PC-9 (cell line): Measurements from ENCODE around the gene MALAT1.

Experiments used
- EZH2 ChIP-seq: fragments of 200-600 bp; sonication (generic); IDR thresholded peaks from 2 replicates; pipeline ENCODE4 v1.8.0; 2017; ENCODE audit warnings: antibody characterized with exemption, low read depth
- TF ChIP-seq, protein P1 (sequence below): fragments of 200-600 bp; sonication (generic); conservative IDR thresholded peaks from 2 replicates; pipeline ENCODE4 v1.6.1; 2017; ENCODE audit warnings: mixed run types, antibody characterized with exemption, mild to moderate bottlenecking, moderate library complexity

DNA sequence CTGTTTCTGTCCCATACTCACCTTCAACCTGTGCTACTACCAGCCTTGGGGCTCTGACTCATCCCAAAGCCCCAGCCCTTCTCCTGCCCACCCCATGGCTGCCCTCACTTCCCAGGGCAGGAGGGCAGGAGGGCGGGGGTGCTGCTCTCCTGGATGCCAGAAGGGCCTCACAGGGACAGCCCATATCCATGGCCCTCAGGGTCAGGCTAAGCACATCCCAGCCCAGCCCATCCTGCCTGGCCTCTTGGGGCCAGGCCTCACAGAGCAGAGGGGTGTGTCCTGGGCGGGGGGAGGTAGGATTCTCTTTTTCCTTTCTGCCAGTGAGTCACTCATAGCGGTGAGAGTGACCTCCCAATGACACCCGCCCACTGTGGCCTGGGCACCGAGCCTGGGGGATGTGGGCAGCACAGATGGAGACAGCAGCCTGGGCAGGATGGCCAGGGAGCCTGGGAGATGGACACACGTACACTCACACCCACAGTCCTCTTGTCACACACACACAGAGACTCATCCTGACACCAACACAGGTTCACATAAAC is 56.9 kb downstream of the MALAT1 start:
- TF ChIP-seq, protein P1, sequence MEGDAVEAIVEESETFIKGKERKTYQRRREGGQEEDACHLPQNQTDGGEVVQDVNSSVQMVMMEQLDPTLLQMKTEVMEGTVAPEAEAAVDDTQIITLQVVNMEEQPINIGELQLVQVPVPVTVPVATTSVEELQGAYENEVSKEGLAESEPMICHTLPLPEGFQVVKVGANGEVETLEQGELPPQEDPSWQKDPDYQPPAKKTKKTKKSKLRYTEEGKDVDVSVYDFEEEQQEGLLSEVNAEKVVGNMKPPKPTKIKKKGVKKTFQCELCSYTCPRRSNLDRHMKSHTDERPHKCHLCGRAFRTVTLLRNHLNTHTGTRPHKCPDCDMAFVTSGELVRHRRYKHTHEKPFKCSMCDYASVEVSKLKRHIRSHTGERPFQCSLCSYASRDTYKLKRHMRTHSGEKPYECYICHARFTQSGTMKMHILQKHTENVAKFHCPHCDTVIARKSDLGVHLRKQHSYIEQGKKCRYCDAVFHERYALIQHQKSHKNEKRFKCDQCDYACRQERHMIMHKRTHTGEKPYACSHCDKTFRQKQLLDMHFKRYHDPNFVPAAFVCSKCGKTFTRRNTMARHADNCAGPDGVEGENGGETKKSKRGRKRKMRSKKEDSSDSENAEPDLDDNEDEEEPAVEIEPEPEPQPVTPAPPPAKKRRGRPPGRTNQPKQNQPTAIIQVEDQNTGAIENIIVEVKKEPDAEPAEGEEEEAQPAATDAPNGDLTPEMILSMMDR, result no peak
- no peak for TF ChIP-seq EZH2
